OCI-M2 (cell line): Measurements from ENCODE around the gene ZBTB7A.

Source experiments
- DNase-seq: peaks from one replicate; lab custom pipeline; 2025; ENCODE audit not compliant: unreplicated experiment; lab: John Stamatoyannopoulos, UW

ZBTB7A gene

DNA sequence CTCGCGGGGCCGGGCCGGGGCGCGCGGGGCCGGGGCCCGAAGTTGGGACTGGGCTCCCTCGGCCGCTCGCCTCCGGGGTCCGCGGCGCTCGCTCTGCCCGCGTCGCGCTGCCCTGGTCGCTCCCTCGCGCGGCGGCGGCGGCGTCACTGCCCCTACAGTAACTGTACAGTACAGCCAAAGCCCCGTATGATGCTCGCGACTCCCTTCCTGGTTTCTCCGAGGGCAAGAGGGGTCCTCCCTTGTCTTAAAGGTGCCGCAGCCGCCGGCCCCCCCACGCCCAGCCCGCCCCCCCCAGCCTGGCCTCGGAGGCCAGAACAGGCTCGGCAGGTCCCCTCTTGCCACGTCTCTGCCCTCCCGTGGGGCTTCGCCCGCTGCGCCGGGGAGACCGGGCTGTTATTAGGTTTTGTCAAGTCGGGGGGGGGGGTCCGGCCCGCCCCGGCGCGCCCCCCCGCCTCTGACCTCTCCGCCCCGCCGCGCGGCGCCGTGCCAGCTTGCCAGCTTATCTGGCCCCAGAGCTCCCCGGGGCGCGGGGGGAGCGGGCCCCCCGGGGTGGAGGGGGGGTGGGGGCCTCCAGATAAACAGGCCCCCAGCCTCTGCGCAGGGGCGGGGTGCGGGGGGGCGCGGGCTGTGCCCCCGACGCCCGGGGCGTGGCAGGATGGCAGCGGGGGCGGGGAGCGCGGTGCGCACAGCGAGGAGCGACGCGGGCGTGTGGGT, at the start of gene ZBTB7A:
ZBTB7A (minus strand) TSS at position 218 of the 714 bp plus-strand sequence. CDS start 11,667 bp downstream, outside the sequence.
- DNase-seq, result peak; percentile 13

DNA sequence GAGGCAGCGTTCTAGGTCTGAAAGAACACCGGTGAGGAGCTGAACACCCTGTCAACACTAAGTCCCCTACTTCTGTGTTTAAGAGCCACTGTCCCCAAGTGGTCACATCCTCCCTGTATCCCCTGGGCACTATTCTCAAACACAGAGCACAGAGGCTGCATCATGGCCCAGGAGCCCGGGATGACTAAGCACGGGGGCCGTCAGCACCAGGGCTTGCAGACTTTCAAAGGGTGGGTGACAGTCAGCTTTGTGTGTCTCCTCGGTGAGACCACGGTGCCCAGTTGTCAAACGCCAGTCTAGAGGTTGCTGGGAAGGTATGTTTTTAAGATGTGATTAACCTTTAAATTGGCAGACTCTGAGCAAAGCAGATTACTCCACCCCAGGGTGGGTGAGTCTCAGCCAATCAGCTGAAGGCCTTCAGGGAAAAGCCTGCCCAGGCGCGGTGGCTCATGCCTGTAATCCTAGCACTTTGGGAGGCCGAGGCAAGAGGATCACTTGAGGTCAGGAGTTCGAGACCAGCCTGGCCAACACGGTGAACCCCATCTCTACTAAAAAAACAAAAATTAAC, 49.2 kb upstream of the ZBTB7A start:
- DNase-seq, result no peak

DNA sequence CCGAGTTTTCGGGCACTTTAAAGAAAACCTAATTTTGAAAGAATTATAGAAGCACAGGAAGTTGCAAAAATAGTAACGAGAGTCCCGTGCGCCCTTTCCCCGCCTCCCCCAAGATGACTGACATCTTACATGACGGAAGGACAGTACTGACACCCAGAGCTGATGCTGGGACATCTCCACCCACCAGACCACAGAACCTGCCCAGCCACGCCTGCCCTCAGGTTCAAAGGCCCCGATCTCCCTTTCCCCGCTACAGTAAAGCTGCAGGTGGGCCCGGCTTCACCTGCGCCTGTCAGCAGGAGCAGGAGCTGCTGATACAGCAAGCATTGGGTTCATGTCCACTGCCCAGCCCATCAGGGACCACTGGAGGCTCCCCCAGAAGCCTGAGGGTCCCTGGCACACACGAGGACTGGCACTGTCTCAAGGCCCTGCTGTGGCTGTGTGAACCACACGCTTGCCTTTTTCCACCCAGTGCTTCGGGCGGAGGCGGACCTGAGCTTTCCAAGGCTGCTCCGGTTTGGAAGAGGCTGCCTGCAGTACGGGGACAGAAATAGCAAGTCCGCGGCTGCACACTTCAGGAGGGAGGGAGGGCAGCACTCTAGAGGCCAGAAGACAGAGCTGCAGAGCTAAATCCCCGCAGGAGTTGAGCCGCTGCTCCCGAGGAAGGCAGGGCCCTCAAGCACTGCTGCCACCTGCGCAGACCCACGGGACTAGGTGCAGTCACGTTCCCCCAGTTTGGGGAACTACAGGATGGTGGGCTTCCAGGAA, 48.5 kb upstream of the ZBTB7A start:
- DNase-seq, result no peak

DNA sequence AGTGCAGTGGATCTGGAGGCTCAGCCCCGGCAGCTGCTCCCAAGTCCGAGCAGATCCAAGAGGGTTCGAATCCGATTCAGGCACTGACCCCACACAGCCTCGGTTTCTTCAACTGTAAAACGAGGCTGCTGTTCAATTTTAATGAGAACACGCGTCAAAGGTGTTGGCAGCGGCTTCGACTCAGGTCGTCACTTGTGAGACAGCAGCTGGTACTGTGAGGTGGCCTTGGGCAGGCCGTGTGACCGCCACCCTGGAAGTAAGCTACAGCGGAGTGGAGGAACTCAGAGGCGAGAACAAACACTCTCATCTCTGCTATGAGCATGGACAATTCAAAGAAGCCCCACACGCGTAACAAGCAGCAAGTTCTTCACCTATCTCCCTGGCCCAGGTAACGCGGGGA, 47.5 kb upstream of the ZBTB7A start:
- no peak for DNase-seq

DNA sequence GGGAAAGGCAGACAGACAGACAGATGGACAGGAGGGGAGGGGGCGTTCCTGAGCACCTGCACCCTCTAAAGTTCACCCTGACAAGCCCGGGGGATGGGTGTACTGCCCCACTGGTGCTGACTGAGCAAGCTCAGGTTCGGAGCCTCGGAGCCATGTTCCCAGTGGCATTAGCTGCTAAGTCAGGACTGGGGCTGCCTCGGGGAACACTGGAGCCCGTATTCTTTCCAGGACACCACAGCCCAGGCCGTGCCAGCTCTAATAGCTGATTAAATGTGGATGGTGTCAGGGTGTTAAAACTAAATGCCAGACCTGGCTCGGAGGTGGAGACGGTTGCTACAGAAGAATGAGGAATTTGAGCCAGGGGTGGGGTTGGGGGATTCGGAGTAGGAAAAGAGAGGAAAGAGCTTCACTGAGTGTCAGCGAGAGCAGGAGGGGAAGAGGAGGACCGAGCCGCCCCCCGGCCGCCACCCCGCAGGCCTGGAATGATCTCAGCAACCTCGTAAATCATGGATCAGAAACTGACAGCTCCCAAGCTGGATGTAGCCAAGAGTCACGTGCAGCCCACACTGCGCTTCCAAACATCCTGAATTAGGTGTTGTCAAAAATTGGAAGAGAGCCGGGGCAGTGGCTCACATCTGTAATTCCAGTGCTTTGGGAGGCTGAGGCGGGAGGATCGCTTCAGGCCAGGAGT, 46.8 kb upstream of the ZBTB7A start:
- no peak for DNase-seq

DNA sequence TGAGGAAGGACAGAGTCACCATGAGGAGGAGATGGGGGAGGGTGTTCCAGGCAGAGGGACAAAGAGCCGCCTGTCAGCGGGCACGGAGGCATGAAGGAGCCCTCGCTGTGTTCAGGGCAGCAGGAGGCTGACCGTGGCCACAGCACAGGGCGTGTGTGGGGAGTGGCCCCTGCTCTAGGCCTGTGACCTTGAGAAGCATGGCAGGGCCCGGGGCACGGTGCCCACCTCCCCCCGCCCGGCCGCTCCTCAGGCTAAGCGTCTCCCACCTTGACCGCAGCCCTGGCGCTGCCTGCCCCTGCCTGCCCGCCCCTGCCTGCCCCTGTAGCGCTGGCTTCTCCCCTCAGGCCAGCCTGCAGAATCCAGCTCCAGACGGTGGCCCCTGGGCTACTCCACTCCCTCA, 45.7 kb upstream of the ZBTB7A start:
- DNase-seq, result no peak

DNA sequence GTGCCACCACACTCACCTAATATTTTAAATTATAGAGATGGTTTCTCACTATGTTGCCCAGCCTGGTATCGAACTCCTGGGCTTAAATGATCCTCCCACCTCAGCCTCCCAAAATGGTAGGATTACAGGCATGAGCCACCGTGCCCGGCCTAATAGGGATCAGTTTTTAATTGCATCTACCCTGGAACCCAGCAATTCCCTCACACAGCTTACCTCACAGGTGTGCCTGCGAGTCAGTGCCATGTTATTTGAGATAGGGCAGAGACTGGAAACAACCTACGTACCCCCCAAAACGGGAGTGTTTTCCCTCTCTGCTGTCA, 42.9 kb upstream of the ZBTB7A start:
- DNase-seq, result no peak

DNA sequence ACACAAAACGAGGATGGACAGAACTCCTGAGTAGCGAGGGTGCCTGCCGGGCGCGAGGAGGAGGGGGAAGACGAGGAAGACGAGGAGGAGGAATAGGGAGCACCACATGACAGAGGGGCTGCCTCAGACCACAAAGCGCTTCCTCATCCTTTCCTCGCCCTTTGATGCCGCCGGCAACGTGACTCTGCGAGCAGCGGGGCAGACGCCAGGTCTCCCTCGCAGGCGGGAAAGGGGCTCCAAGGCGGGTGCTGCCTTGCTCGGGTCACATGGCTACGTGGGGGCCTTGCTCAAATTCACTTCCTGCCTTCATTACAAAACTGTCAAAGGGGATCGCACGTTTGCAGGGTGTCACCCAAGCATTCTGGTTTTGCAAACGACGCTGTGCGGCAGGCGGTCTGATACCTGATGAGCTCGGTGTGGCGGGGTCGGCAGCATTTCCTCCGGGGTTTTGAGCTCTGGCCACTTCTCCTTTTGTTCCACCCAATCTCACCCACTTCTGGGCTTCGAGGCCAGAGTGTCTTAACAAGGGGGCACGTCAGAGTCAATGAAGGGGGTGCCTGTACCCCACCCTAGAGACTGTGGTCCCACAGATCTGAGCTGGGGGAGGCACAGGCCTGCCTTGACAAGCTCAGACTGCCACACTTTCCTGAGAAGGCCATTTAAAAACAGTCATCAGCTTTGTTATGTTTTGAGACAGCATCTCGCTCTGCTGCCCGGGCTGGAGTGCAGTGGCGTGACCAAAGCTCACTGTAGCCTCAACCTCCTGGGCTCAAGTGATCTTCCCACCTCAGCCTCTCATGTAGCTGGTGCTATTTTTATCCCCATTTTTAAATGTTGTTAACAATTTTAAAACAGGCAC, 42.3 kb upstream of the ZBTB7A start:
- no peak for DNase-seq

DNA sequence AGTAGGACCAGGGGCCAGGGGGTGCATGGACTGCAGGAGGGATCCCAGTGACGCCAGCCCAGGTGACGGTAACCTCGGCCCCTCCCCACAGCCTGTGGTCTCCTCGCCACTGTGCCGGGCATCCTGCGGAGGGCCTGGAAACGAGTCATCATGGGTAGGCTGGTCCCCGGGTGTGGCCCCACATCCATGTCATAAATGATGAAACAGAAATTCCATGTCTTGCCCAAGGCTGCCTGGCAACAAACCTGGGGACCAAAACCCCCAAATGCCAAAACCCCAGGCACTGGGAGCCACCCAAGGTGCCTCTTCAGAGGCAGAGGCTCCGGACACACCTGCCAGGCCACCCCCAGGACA, 36.4 kb upstream of the ZBTB7A start:
- no peak for DNase-seq

DNA sequence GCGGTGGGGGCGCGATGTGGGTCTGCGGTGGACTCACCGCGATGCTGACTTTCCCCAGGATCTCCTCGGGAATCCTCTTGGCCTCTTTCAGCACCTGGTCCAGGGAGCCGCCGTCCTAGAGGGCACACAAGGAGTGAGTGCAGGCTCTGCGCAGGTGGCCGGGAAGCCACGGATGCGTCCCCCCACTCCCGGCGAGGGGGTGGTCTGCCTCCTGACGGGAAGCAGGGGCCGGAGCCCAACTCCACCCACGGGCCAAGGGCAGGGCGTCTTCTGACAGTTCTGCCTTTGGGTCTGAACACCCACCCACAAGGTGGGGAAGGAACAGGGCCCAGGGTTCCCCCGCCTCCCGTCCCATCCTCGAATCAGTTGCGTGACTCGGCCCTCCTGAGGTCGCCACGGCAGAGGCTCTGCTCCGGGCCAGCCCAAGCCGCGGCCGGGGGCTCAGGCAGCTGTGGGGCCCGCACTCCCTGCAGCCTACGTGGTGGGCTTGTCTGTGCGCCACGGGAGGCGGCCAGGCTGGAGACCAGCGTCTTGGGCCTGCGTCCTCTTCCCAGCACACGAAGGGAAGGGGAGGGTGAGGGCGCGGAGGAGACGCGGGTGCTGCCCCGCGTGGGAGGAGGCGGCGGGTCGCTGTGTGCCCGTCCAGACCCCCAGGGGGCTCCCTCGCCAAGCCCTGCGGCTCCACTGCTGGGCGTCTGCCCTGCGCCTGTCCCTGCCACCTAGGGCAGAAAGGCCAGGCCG, 35.8 kb upstream of the ZBTB7A start:
- DNase-seq, result no peak

DNA sequence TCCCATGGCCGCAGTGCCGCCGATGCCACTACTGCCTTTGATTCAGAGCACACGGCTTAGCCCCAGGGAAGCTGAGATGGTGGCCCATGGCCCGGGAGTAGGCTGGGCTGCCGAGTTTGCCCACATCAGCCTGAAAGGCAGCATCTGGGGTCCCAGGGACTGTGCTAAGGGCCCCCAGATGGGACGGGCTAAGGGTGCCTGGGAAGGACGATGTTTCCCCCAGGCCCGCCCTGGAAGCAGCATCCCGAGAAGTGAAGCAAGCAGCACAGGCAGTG, 34.7 kb upstream of the ZBTB7A start:
- DNase-seq, result no peak

DNA sequence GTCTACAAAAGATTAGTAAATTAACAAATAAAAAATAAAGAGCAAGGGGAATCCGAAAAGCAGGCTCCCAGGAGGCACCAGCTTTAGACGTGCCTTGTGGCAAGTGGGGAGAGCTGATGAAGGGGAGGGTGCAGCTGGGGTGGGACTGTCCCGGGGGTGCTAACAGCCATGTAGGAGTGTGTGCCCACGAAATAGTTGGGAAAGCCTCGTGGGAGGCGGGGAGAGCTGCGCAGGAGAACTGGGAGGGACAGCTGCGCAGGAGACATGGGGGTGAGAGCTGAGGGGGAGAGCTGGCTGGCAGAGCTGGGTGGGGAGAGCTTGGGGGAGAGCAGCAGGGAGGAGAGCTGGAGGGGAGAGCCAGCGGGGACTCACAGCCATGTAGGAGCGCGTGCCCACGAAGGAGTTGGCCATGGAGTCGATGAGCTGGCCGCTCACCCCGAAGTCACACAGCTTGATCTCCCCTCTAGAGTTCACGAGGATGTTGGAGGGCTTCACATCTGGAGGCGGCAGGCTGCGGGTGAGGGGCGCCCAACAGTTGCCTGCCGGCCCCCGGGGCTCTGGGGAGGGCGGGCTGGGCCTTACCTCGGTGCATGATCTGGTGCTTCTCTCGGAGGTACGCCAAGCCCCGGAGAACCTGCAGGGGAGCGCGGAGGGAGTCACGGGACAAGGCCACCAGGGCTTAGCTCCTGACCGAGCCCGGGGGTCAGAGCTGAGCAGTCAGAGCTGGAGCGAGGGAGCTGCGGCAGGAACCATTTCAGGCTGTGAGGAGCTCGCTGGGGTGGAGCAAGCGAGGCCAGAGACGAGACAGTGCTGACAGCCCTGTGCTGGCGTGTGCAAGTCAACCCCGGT, 34.2 kb upstream of the ZBTB7A start:
- no peak for DNase-seq

DNA sequence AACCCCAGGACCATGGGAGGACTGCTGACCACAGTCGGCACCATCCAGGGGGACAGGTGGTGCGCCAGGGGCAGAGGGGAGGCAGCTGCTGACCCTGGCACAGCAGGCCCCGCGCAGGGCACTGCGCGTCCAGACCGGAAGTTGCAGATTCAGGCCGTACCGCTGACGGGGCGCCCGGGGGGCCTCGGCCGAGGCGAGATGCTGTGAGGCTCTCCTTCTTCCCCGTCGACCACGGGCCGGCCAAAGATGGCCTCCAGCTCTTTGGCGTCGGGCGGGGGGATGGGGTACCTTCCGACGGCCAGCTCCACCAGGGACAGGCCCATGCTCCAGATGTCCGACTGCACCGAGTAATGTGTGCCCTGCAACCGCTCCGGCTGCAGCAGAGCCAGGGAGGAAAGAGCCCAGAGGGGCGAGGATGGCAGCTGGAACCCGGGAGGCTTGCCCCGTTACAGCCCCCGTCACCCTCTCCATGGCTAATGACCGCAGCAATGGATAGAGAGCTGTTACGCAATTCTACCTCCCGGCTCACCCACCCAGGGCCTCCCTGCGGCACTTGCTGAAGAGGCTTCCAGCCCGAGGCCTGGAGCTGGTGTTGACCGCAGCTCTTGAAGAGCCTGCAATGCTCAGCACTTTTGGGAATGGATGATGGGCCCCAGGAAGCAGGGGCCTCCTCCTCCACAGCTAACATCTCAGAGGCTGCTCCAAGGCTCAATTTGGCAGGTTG, 32.5 kb upstream of the ZBTB7A start:
- DNase-seq, result no peak

DNA sequence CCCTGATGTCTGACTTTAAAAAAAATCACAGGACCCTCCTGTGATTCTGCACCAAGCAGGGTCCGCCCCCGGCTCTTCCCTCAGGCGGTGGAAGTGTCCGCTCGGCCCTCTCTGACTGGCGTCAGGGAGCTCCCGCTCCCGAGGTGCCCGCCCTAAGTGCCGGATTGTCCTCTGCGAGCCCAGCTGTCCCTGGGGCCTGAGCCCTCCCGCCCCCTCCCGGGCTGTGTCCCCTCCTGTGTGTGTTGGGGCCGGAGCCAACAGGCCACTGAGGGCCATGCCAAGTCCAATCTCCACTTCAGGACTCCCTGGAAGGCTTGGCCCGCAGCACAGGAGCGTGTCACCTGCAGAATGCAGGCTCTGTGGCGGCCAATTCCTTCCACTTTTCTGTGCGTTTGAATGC, 31.8 kb upstream of the ZBTB7A start:
- no peak for DNase-seq

DNA sequence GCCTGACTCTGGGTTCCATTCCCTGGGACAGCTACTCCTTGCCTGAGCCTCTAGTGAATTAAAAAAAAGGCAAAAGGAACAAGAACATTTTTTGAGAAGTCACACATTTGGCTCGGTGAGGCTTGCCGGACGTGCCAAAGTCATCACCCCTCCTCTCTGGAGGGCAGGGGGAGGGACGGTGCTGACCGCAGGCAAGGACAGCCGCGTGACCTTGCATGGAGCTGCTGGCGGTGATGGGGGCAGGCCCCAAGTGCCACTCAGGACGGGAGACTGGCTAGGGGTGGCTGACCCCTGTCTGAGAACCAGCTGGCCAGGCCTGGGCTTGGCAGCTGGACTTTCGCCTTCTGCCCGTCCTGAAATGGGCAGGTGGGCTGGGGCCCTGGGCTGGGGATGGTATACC, 30.8 kb upstream of the ZBTB7A start:
- DNase-seq, result no peak

DNA sequence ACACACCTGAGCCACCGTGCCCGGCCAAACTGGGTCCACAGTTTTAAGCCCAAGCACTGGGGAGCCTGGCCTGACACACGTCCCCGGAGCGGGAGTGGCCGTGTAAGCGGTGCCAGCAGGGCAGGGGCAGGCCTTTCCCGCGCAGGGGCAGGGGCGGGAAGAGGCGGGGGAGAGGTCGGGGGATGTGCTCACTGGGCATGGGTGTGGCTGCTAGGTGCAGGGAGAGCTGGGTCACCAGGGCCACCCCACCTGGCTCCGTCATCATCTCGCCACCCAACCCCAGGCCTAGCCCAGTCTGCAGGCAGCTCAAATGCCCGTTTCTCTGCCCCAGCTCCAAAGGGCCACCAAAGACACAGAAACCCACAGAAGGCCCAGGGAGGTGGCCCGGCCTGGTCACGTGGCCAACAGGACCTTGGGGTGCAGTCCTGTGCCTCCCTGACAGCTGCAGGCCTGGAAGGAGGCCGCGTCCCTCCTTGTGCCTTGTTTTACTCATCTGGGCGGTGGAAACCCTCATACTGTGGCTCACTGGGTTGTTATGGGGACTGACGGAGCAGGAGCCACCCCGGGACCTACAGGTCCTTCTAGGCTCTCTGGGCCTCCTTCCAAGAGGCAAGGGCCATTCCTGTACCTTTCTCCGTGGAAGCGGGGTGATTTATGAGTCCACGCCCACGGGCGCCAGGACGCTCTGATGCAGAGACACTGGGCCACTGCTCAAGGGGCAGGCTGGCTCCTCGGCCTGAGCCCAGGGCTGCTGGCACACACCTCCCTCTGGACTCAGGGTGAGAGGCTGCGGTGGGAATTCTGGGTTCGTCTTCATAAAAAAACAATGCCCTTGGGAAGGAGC, 29.6 kb upstream of the ZBTB7A start:
- no peak for DNase-seq

DNA sequence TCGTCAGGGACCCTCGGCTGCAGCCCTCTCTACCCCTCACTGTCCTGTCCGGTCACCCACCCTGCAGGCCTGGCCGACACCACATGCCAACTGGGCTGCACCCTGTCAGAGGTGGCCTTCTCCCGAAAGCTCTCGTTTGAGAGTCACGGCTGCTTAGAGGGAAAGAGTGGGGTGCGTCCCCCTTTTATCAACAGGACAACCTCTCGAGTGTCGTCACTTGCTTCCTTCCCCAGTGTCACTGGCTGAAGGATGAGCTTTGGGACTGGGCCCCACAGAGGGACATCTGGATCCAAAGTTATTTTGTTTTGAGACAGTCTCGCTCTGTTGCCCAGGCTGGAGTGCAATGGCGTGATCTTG, 28.8 kb upstream of the ZBTB7A start:
- no peak for DNase-seq

DNA sequence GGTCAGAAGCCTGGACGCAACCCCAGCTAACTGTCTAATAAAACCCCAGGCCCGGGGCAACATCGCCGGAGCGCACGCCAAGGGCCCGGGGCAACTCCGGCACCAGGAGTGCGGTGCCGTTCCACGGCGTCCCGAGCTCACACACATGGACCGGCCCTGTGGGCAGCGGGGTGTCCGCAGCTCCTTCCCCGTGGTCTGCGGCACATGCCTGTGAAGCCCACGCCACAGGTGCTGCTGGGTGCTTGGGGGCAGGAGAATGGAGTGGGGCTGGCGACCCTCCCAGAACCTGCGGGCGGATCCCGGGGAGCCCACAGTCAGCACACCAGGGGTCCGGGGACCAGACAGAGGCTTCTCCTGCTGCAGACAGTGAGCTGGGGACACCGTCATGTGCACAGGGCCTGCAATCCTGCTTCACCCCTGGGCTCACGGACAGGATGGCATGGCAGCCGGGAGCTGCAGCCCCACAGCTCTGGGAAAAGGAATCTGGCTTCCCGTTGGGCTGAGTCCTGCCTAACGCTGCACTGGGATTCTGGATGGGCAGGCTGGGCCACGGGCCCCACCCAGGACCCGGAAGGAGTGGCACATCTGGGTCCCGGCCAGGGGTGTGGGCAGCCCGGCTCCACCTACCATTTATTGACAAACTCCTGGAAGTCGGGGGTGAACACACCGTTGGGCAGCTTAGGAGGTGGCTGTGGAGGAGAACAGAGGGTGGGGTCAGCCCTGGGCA, 28.2 kb upstream of the ZBTB7A start:
- DNase-seq, result no peak
